Hematopoietic multipotent progenitor cell (in vitro differentiated cells): ENCODE measurements around the gene SSR2. TPM values are rescaled to one million over a fixed set of nuclear protein-coding genes. Genes with fewer than 3 reads are reported as not detected.
A peak's percentile ranks its signal among the peaks of the same experiment; 100 is the strongest.
"Not testable (repeated sequence)": the region's sequence is repeated elsewhere in the genome, so short reads cannot be mapped to it uniquely, and the experiment has no call there.

Experiments
- DNase-seq, 3 donors: peaks; one replicate each; pipeline ENCODE4 v3.0.0-alpha.2; 2011 to 2015; ENCODE audit warnings: low read depth in 2 of 3, low spot score in 2 of 3
- total RNA-seq: library from RNA; depleted of rRNA; stranded (reverse); fragments of >200 nt; gene quantifications from one replicate; pipeline ENCODE4 v1.2.3, GENCODE V29; 2012

SSR2 gene
- total RNA-seq, 1 donor: 713 TPM

DNA sequence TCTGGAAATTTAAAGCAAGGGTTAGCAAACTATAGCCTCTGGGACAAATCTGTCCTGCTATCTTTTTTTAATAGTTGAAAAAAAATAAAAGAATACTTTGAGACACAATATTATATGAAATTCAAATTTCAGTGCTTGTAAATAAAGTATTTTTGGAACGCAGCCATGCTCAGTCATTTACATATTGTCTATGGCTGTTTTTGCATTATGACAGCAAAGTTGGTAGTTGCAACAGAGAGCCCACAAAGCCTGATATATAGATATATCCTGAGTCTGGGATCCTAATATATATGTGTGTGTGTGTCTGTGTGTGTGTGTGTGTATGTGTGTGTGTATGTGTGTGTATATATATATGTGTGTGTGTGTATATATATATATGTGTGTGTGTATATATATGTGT, 20.8 kb downstream of the SSR2 start:
- no peak for DNase-seq

GRCh38 chr1:155996166-155996565, 24.6 kb downstream of the SSR2 start:
- no peak for DNase-seq

GRCh38 chr1:155993595-155993994, 27.2 kb downstream of the SSR2 start:
- DNase-seq: no peak

GRCh38 chr1:155990005-155990739, 30.6 kb downstream of the SSR2 start:
- peak in 1 of 3 donors; percentile 52 for DNase-seq

- peak; percentile 68 to 87 (median 71) for DNase-seq
These were observed 31.3 kb downstream of the SSR2 start for GRCh38 chr1:155989242-155990004.

DNA sequence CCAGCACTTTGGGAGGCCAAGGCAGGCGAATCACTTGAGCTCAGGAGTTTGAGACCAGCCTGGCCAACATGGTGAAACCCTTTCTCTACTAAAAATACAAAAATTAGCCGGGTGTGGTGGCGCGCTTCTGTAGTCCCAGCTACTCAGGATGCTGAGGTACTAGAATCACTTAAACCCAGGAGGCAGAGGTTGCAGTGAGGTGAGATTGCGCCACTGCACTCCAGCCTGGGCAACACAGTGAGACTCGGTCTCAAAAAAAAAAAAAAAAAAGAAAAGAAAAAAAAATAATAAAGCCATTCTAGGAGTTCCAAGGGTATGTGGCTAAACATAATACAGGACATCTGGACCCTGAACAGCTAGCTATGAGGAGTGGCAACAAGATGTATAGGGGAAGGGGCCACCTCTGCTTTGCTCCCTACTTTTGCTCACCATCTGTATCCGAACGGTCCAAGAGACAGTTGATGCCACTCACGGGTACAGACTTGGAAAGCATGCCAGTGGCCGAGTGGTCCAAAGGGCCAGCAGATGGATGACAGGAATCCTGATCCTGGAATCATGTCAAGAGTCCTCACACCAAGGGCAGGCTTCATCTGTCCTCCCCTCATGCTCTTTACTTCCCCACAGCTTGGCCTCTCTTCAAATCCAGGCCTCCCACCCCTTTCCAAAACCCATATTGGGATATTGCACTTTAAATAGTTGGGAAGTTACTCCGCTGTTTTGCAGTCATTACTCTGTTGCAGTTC, 35.7 kb downstream of the SSR2 start:
- not testable (repeated sequence) for DNase-seq

GRCh38 chr1:155984341-155984740, 36.4 kb downstream of the SSR2 start:
- no peak for DNase-seq

GRCh38 chr1:155983191-155984024, 37.3 kb downstream of the SSR2 start:
- DNase-seq: peak in 1 of 3 donors; percentile 43

DNA sequence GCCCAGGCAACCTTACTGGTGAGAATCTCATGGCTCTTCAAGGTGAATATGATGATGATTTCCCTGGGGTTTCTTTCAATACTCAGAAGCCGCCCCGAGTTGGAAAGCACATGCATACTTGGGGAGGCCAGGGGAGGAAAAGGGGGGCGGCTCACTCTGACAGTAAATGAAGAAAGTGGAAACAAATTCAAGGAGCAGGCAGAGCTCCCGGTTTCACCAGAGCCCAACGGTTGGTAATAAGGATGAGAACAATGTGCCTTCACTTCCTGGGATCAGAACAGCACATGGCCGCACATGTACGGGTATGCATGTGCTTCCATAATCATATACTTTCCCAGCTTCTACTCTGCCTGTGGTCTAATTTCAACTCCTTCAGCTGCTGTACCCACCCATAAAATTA, 38.6 kb downstream of the SSR2 start:
- DNase-seq: no peak

- peak in 1 of 3 donors; percentile 68 for DNase-seq
These were observed 39.3 kb downstream of the SSR2 start for GRCh38 chr1:155981266-155982088.

DNA sequence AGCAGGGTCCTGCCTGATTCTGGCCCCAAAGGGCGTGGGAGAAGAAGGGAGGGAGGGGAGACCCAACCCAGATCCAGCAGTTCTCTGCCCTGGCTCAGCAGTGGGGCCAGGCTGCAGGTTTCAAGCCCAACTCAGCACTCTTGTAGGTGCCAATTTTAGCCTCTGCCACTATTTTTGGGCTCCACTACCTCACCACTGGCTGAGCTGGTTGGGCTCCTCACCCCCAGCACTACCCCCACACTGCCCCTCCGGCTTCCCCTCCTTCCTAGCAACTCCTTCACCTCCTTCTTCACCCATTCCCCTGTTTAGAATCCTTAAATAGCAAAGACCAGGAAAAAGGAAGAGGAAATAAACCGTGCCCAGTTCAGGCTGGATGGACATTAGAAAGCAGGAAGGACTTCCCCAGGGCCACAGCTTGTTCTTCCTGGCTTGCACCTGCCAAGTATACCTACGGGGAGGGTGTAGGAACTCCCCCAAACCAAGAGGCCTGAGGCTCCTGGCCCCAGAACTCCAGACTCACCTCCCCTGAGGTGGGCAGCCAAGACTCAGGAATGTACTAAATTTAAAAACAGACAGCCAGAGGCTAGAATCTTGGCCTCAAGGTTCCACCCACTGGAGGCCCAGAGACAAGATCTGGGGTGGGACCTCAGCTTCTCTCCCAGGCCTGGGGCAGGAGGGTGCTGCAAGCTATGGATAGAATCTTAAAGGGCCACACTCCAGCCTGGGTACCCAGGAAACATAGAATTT, 41.0 kb downstream of the SSR2 start:
- DNase-seq: no peak

DNA sequence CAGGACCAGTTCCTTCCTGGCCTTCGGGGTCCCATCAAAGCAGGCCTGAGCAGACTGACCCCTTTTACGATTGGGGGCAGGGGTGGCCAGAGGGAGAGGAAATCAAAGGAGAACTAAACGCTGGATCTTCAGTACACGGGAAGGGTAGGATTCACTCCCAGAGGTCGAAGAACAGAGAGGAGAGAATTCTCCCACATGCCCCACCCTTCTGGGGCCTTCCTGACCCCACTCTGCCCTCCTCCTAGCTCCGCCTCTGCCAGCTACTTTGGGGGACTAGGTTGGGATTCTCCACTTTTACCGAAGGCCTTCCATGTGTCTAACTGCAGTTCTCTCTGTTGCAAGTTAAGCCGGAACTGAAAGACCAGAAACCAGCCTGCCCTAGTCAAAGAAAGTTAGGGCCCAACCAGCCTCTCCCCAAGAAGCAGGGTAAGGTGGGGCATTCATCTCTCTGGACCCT, 41.8 kb downstream of the SSR2 start:
- DNase-seq: no peak

GRCh38 chr1:155978325-155978972, 42.3 kb downstream of the SSR2 start, which contains the start of gene ARHGEF2:
TSS of gene ARHGEF2 (minus strand) at chr1:155978547. CDS start at chr1:155978427, 120 bp downstream.
- DNase-seq: peak in 2 of 3 donors; percentile 92 to 96

GRCh38 chr1:155977690-155978324, 42.9 kb downstream of the SSR2 start:
- DNase-seq: peak in 1 of 3 donors; percentile 15

GRCh38 chr1:155976913-155977689, 43.6 kb downstream of the SSR2 start:
- DNase-seq: no peak

DNA sequence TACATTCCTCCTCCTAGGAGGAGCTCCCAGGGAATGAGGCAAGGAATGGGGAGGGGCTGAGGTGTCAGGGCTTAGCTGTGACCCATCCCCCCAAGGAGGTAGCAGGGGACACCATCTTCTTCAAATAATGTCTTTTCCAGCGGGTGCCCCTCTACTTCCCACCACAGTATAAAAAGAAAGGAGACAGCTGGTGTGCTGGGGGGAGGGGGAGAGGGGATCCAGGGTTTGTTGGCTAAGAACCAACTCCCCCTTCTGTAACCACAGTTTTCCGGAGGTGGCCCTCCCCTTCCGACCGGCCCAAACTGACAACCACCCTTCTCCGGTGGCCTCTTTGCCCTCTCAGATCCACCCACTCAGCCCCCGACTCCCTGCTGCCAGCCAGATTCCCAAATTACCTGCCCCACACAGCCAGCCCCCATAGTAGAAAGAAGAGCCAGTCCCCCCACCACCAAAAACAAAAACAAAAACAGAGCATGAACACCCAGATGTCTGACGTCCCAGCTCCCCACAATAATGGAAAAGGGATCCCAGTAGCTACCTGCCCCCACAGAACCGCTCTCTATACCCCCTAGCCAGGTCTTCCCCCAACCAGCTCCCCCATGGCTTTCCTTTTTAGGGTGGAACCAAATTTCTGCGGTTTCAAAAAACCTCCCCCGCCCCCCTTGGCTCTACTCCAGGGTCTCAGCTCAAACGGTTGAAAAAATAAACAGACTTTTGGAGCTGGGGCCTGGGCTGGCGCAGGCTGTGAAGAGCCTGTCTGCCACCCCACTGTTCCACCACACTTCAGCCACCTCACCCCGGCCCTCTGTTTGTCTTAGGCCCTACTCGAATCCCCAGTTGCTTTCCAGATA, 44.5 kb downstream of the SSR2 start:
- peak in 2 of 3 donors; percentile 88 to 97 for DNase-seq
